ENCODE measurements around the gene TPM4. TPM values are rescaled to one million over a fixed set of nuclear protein-coding genes. Genes with fewer than 3 reads are reported as not detected.

Gene TPM4
- total and polyA plus RNA-seq, 2 of the 13 experiments (the other 11 are each of a cell fraction or from before 2014, with no cell fraction given) = 180 to 188 TPM

DNA sequence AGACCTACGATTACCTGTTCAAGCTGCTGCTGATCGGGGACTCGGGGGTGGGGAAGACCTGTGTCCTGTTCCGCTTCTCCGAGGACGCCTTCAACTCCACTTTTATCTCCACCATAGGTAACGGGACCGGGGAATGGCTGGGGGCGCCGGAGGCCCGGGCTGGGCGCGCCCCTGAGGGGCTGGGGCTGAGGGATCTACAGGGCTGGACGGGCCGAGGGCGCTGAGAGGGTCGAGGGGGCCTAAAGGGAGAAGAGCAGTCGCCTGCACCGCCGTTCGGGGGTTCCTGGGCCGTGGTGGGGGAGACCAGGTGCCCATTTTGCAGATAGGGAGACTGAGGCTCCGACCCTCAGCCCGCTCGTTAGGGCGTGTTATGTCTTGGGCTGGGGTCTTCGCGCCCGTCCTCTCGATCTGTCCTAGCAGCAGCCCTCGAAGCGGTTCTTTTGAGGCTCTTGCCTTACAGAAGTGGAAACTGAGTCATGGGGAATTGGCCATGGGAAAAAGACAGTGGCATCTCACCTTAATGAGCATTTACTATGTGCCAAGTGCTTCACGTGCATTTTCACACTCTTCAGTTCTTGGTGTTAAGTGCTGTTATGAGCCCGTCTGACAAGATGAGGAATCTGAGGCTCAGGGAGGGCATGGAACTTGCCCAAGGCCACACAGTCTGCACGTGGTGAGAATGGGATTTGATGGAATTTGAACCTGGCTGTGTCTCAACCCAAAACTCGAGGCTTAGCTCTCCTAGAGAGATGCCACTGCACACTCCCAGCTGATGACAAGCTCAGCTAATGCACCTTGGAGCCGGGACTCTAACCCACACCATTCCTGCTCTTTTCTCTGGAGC, 35.8 kb downstream of the TPM4 start (continued):
- TF ChIP-seq ZNF773 (CRISPR knock-in tag; IDR thresholded peaks at IDR 0.05; ENCODE audit: borderline replicate concordance) = no peak
- TF ChIP-seq GFI1 (CRISPR knock-in tag; IDR thresholded peaks at IDR 0.05; ENCODE audit: borderline replicate concordance) = no peak
- TF ChIP-seq ZFAT (CRISPR knock-in tag; conservative IDR thresholded peaks at IDR 0.05) = no peak
- TF ChIP-seq, protein P1, sequence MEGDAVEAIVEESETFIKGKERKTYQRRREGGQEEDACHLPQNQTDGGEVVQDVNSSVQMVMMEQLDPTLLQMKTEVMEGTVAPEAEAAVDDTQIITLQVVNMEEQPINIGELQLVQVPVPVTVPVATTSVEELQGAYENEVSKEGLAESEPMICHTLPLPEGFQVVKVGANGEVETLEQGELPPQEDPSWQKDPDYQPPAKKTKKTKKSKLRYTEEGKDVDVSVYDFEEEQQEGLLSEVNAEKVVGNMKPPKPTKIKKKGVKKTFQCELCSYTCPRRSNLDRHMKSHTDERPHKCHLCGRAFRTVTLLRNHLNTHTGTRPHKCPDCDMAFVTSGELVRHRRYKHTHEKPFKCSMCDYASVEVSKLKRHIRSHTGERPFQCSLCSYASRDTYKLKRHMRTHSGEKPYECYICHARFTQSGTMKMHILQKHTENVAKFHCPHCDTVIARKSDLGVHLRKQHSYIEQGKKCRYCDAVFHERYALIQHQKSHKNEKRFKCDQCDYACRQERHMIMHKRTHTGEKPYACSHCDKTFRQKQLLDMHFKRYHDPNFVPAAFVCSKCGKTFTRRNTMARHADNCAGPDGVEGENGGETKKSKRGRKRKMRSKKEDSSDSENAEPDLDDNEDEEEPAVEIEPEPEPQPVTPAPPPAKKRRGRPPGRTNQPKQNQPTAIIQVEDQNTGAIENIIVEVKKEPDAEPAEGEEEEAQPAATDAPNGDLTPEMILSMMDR (CRISPR knock-in tag; IDR thresholded peaks at IDR 0.05) = no peak
- no peak; the same call in 1 of the 2 replicates for TF ChIP-seq ERF (CRISPR knock-in tag; IDR thresholded peaks at IDR 0.05)
- TF ChIP-seq PLRG1 (conservative IDR thresholded peaks at IDR 0.05) = no peak
- TF ChIP-seq SAP130 (CRISPR knock-in tag; IDR thresholded peaks at IDR 0.05; ENCODE audit: low read depth) = no peak
- no peak for TF ChIP-seq RARA (CRISPR knock-in tag; IDR thresholded peaks at IDR 0.05)
- TF ChIP-seq TAF1 (CRISPR knock-in tag; IDR thresholded peaks at IDR 0.05) = no peak; the same call in 1 of the 2 replicates
- no peak for TF ChIP-seq ZNF883 (CRISPR knock-in tag; IDR thresholded peaks at IDR 0.05; ENCODE audit: not compliant biosample characterization)
- TF ChIP-seq KMT2B (CRISPR knock-in tag; IDR thresholded peaks at IDR 0.05) = no peak
- TF ChIP-seq, protein P2, sequence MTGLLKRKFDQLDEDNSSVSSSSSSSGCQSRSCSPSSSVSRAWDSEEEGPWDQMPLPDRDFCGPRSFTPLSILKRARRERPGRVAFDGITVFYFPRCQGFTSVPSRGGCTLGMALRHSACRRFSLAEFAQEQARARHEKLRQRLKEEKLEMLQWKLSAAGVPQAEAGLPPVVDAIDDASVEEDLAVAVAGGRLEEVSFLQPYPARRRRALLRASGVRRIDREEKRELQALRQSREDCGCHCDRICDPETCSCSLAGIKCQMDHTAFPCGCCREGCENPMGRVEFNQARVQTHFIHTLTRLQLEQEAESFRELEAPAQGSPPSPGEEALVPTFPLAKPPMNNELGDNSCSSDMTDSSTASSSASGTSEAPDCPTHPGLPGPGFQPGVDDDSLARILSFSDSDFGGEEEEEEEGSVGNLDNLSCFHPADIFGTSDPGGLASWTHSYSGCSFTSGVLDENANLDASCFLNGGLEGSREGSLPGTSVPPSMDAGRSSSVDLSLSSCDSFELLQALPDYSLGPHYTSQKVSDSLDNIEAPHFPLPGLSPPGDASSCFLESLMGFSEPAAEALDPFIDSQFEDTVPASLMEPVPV (CRISPR knock-in tag; IDR thresholded peaks at IDR 0.05) = no peak
- TF ChIP-seq ZNF337 (CRISPR knock-in tag; IDR thresholded peaks at IDR 0.05; ENCODE audit: borderline replicate concordance, low read depth) = no peak
- TF ChIP-seq, protein P3, sequence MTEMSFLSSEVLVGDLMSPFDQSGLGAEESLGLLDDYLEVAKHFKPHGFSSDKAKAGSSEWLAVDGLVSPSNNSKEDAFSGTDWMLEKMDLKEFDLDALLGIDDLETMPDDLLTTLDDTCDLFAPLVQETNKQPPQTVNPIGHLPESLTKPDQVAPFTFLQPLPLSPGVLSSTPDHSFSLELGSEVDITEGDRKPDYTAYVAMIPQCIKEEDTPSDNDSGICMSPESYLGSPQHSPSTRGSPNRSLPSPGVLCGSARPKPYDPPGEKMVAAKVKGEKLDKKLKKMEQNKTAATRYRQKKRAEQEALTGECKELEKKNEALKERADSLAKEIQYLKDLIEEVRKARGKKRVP (CRISPR knock-in tag; IDR thresholded peaks at IDR 0.05) = no peak
- no peak for TF ChIP-seq DNMT3B (CRISPR knock-in tag; conservative IDR thresholded peaks at IDR 0.05)
- TF ChIP-seq, protein P4, sequence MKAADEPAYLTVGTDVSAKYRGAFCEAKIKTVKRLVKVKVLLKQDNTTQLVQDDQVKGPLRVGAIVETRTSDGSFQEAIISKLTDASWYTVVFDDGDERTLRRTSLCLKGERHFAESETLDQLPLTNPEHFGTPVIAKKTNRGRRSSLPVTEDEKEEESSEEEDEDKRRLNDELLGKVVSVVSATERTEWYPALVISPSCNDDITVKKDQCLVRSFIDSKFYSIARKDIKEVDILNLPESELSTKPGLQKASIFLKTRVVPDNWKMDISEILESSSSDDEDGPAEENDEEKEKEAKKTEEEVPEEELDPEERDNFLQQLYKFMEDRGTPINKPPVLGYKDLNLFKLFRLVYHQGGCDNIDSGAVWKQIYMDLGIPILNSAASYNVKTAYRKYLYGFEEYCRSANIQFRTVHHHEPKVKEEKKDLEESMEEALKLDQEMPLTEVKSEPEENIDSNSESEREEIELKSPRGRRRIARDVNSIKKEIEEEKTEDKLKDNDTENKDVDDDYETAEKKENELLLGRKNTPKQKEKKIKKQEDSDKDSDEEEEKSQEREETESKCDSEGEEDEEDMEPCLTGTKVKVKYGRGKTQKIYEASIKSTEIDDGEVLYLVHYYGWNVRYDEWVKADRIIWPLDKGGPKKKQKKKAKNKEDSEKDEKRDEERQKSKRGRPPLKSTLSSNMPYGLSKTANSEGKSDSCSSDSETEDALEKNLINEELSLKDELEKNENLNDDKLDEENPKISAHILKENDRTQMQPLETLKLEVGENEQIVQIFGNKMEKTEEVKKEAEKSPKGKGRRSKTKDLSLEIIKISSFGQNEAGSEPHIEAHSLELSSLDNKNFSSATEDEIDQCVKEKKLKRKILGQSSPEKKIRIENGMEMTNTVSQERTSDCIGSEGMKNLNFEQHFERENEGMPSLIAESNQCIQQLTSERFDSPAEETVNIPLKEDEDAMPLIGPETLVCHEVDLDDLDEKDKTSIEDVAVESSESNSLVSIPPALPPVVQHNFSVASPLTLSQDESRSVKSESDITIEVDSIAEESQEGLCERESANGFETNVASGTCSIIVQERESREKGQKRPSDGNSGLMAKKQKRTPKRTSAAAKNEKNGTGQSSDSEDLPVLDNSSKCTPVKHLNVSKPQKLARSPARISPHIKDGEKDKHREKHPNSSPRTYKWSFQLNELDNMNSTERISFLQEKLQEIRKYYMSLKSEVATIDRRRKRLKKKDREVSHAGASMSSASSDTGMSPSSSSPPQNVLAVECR (CRISPR knock-in tag; IDR thresholded peaks at IDR 0.05; ENCODE audit: borderline replicate concordance) = peak; percentile 67
- no peak for TF ChIP-seq ZNF33A (CRISPR knock-in tag; IDR thresholded peaks at IDR 0.05; ENCODE audit: borderline replicate concordance)
- TF ChIP-seq, protein P5, sequence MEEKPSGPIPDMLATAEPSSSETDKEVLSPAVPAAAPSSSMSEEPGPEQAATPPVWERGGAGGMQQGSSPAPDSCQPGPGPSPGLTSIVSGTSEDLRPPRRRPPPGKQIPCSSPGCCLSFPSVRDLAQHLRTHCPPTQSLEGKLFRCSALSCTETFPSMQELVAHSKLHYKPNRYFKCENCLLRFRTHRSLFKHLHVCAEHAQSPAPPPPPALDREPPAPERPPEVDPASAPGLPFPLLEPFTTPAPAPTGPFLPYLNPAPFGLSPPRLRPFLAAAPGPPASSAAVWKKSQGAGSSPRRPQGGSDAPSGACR (CRISPR knock-in tag; IDR thresholded peaks at IDR 0.05) = no peak

All from HepG2 (cell line).